ENCODE measurements around the gene SORCS2.

GRCh38 chr4:7487502-7487901 lies 295.2 kb downstream of the SORCS2 start:
- TF ChIP-seq POLR2A (IDR thresholded peaks at IDR 0.05) (no peak), CTCF (IDR thresholded peaks at IDR 0.05) (no peak), POLR2AphosphoS5 (IDR thresholded peaks at IDR 0.05) (no peak)
